ENCODE measurements around the gene DCDC2B. TPM values are rescaled to one million over a fixed set of nuclear protein-coding genes. Genes with fewer than 3 reads are reported as not detected.

The DCDC2B gene
- total RNA-seq, 1 experiment from 2014 or later = not detected

GRCh38 chr1:32180186-32181060 lies 28.5 kb upstream of the DCDC2B start:
- Histone ChIP-seq H2BK15ac (ENCODE audit: low read depth, low read length) (no peak overlapping the region), H3K23me2 (ENCODE audit: insufficient read length, low read depth, low read length, poor library complexity, severe bottlenecking) (peaks cover 7% of the 10 kb centered on the region), H2BK5ac (ENCODE audit: insufficient read length, low read length) (no peak overlapping the region), H4K91ac (ENCODE audit: insufficient read length, low read depth, low read length) (no peak overlapping the region), H4K20me1 (ENCODE audit: control insufficient read depth, insufficient read depth, insufficient read length) (no peaks in the 10 kb centered on the region), H4K5ac (ENCODE audit: insufficient read length, low read depth, low read length) (no peak overlapping the region), H3K9ac (ENCODE audit: extremely low read depth, insufficient read length, low read length) (peak overlapping the region; percentile 64), H3T11ph (ENCODE audit: low read length) (no peak overlapping the region), H3K79me2 (ENCODE audit: insufficient read depth, low read length) (peaks cover 4% of the 10 kb centered on the region; the same call in 1 of the 2 replicates), H4K8ac (replicated peaks; ENCODE audit: insufficient read length, low read depth, low read length) (no peak overlapping the region), H2AK5ac (ENCODE audit: insufficient read length, low read length) (no peak overlapping the region), H2BK12ac (ENCODE audit: insufficient read length, low read depth, low read length) (no peak overlapping the region), H3K14ac (ENCODE audit: insufficient read depth, low read length) (peak overlapping the region; percentile 8; the same call in 1 of the 2 replicates), H3K79me1 (ENCODE audit: insufficient read depth, low read depth, low read length, poor library complexity, severe bottlenecking) (peaks cover 6% of the 10 kb centered on the region), H3K18ac (ENCODE audit: insufficient read length, low read depth, low read length) (peak overlapping the region; percentile 20), H3K27ac (ENCODE audit: insufficient read length, low read depth, low read length) (no peak overlapping the region), H2AFZ (ENCODE audit: low read length) (no peak overlapping the region), H3K9me3 (ENCODE audit: control insufficient read depth, low read depth, low read length) (no peaks in the 10 kb centered on the region), H3K27me3 (ENCODE audit: insufficient read depth, low read length) (no peaks in the 10 kb centered on the region), H3K23ac (ENCODE audit: insufficient read length, low read depth, low read length) (no peak overlapping the region), H2BK120ac (ENCODE audit: low read depth, low read length, poor library complexity, severe bottlenecking) (no peak overlapping the region), H3K4ac (ENCODE audit: low read depth, low read length) (no peak overlapping the region), H3K4me2 (ENCODE audit: insufficient read depth, insufficient read length, low read length) (peak overlapping the region; percentile 77), H2BK20ac (ENCODE audit: low read depth, low read length, poor library complexity, severe bottlenecking) (no peak overlapping the region), H3K56ac (ENCODE audit: insufficient read length, low read depth, low read length) (no peak overlapping the region), H3K4me1 (ENCODE audit: insufficient read depth, low read length) (peaks cover 6% of the 10 kb centered on the region)
- Mint-ChIP-seq H3K4me1 (peaks cover 28 to 33% of the 10 kb centered on the region in 2 experiments), H3K9me3 (no peaks in the 10 kb centered on the region), H3K27me3 (ENCODE audit: low read depth) (no peaks in the 10 kb centered on the region), H3K36me3 (ENCODE audit: insufficient read depth in 1 of 3, low read depth in 3 of 3) (peaks cover 34 to 55% (median 45%) of the 10 kb centered on the region in 3 experiments), H3K27ac (peak overlapping the region; percentile 93 to 98 (median 96)), H3K4me3 (peak overlapping the region; percentile 92)
- peak; percentile 64 for DNase-seq
- no peak for TF ChIP-seq CTCF (conservative IDR thresholded peaks at IDR 0.05)
- WGBS (ENCODE audit: extremely low coverage, insufficient read length, low lambda C conversion rate) = no CpG with 5 or more reads among the region's 36 CpGs
